Measurements from ENCODE around the gene APOBR.
"Not testable (repeated sequence)": the region's sequence is repeated elsewhere in the genome, so short reads cannot be mapped to it uniquely, and the experiment has no call there.

Gene APOBR

GRCh38 chr16:28526201-28527099 is 32.0 kb downstream of the APOBR start:
- no peak overlapping the region for H3K4me2 ChIP-seq (ENCODE audit: low read length)
- H3K9me2 ChIP-seq (ENCODE audit: low read depth, low read length), result no peaks in the 10 kb centered on the region
- H4K20me1 ChIP-seq (ENCODE audit: insufficient read depth, low read length), result no peaks in the 10 kb centered on the region
- H3K4me1 ChIP-seq (ENCODE audit: insufficient read depth, low read length, severe bottlenecking), result no peaks in the 10 kb centered on the region
- no peaks in the 10 kb centered on the region for H3K9me3 ChIP-seq (ENCODE audit: low read length)
- no peaks in the 10 kb centered on the region for H3F3A ChIP-seq (ENCODE audit: insufficient read depth, low read length)
- no peak overlapping the region for H3K27ac ChIP-seq (ENCODE audit: low read depth, low read length, poor library complexity, severe bottlenecking)
- H3K4me3 ChIP-seq (ENCODE audit: low read depth, low read length, poor library complexity, severe bottlenecking), result no peak overlapping the region
- TF ChIP-seq EZH2 (IDR thresholded peaks at IDR 0.05; ENCODE audit: borderline replicate concordance, low read length), result no peak
- TF ChIP-seq, protein P1, sequence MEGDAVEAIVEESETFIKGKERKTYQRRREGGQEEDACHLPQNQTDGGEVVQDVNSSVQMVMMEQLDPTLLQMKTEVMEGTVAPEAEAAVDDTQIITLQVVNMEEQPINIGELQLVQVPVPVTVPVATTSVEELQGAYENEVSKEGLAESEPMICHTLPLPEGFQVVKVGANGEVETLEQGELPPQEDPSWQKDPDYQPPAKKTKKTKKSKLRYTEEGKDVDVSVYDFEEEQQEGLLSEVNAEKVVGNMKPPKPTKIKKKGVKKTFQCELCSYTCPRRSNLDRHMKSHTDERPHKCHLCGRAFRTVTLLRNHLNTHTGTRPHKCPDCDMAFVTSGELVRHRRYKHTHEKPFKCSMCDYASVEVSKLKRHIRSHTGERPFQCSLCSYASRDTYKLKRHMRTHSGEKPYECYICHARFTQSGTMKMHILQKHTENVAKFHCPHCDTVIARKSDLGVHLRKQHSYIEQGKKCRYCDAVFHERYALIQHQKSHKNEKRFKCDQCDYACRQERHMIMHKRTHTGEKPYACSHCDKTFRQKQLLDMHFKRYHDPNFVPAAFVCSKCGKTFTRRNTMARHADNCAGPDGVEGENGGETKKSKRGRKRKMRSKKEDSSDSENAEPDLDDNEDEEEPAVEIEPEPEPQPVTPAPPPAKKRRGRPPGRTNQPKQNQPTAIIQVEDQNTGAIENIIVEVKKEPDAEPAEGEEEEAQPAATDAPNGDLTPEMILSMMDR (IDR thresholded peaks at IDR 0.05; ENCODE audit: low read length), result no peak
- H3K79me2 ChIP-seq (ENCODE audit: insufficient read depth, low read length), result no peaks in the 10 kb centered on the region
- H3K9ac ChIP-seq (ENCODE audit: low read length), result no peak overlapping the region
- no peak overlapping the region for H2AFZ ChIP-seq (ENCODE audit: low read length)
- H3K36me3 ChIP-seq (ENCODE audit: insufficient read depth, low read length), result no peaks in the 10 kb centered on the region
- no peaks in the 10 kb centered on the region for H3K27me3 ChIP-seq (ENCODE audit: insufficient read depth, low read length)

- H4K20me1 ChIP-seq (ENCODE audit: insufficient read depth, low read length); H3K9me2 ChIP-seq (ENCODE audit: low read depth, low read length); H3K4me1 ChIP-seq (ENCODE audit: insufficient read depth, low read length, severe bottlenecking): not testable (repeated sequence)
These were observed 32.8 kb downstream of the APOBR start for GRCh38 chr16:28527100-28527785.

GRCh38 chr16:28527985-28528384 is 33.5 kb downstream of the APOBR start:
- Histone ChIP-seq H3K9ac (ENCODE audit: low read length) (no peak overlapping the region), H3K4me2 (ENCODE audit: low read length) (no peak overlapping the region), H2AFZ (ENCODE audit: low read length) (no peak overlapping the region), H3K9me2 (ENCODE audit: low read depth, low read length) (no peaks in the 10 kb centered on the region), H3K36me3 (ENCODE audit: insufficient read depth, low read length) (no peaks in the 10 kb centered on the region), H4K20me1 (ENCODE audit: insufficient read depth, low read length) (no peaks in the 10 kb centered on the region), H3F3A (ENCODE audit: insufficient read depth, low read length) (no peaks in the 10 kb centered on the region), H3K27me3 (ENCODE audit: insufficient read depth, low read length) (no peaks in the 10 kb centered on the region), H3K4me1 (ENCODE audit: insufficient read depth, low read length, severe bottlenecking) (no peaks in the 10 kb centered on the region), H3K27ac (ENCODE audit: low read depth, low read length, poor library complexity, severe bottlenecking) (no peak overlapping the region), H3K4me3 (ENCODE audit: low read depth, low read length, poor library complexity, severe bottlenecking) (no peak overlapping the region), H3K9me3 (ENCODE audit: low read length) (no peaks in the 10 kb centered on the region), H3K79me2 (ENCODE audit: insufficient read depth, low read length) (no peaks in the 10 kb centered on the region)
- TF ChIP-seq, protein P1 (IDR thresholded peaks at IDR 0.05; ENCODE audit: low read length), result no peak
- TF ChIP-seq EZH2 (IDR thresholded peaks at IDR 0.05; ENCODE audit: borderline replicate concordance, low read length), result no peak

More at GRCh38 chr16:28527100-28527785, 32.8 kb downstream of the APOBR start:
- H3K4me3 ChIP-seq (ENCODE audit: low read depth, low read length, poor library complexity, severe bottlenecking); H3K79me2 ChIP-seq (ENCODE audit: insufficient read depth, low read length); H3K4me2 ChIP-seq (ENCODE audit: low read length); H2AFZ ChIP-seq (ENCODE audit: low read length); H3F3A ChIP-seq (ENCODE audit: insufficient read depth, low read length); H3K9me3 ChIP-seq (ENCODE audit: low read length); H3K27ac ChIP-seq (ENCODE audit: low read depth, low read length, poor library complexity, severe bottlenecking); H3K27me3 ChIP-seq (ENCODE audit: insufficient read depth, low read length); H3K36me3 ChIP-seq (ENCODE audit: insufficient read depth, low read length); H3K9ac ChIP-seq (ENCODE audit: low read length): not testable (repeated sequence)

Measured in OCI-LY1 (cell line).